HG03575 (cell line): ENCODE measurements around the gene C19orf73.

ENCODE experiments used
- ATAC-seq: cut with Tn5 transposase; IDR thresholded peaks from one replicate; pipeline ENCODE4 v1.9.1; 2021; ENCODE audit not compliant: unreplicated experiment, insufficient number of reproducible peaks, low FRiP score; ENCODE audit errors: extremely low read depth

The C19orf73 gene, protein sequence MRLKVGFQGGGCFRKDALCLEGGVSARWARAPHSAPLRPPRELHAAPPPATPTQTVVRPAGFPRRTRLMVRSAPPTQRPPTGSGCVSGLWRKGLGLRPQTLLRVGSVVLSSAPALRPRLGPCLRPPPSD

DNA sequence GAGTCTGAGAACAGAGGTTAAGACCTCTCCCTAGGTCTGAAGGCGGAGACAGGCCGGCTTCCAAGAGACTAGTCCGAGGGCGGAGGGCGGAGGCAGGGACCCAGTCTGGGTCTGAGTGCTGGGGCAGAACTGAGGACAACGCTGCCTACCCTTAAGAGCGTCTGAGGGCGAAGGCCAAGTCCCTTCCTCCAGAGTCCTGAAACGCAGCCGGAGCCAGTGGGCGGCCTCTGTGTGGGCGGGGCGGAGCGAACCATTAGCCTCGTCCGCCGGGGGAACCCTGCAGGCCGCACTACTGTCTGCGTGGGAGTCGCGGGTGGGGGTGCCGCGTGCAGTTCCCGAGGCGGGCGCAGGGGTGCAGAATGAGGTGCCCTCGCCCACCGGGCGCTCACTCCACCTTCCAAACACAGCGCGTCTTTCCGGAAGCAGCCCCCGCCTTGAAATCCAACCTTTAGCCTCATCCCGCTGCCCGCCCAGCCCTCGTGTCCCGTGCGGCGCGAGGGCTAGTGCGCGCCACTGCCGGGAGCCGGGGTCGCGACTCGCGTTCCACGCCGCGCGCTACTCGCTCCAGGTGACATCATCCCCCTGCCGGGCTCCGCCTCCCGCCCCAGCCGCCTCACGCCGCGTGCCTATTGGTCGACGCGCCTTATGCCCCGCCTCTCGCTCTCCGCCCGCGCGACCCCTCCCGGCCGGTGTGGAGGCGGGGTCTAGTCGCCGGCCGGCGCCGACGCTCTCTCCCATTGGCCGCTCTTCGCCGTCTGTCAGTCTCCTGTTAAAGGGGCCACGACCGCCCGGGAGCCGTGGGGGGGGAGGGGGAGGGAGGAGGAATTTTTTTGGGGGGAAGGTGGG lies at the start of gene C19orf73:
C19orf73 (minus strand) TSS at position 579 of the 846 bp plus-strand sequence; CDS start at position 458, 121 bp downstream.
- no peak for ATAC-seq

DNA sequence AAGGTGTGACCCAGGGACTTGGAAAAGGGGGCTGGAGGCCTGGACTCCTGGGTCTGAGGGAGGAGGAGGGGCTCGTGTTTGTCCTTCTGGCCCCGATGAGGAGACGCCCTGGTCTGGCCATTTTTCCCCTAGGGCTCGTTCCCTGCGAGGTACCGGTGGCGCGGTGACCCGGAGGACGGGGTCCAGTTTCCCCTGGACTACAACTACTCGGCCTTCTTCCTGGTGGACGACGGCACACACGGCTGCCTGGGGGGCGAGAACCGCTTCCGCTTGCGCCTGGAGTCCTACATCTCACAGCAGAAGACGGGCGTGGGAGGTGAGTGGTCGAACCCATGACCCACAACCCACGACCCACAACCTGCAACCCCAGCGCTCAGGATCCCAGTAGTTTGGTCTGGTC lies 49.5 kb upstream of the C19orf73 start:
- no peak for ATAC-seq

DNA sequence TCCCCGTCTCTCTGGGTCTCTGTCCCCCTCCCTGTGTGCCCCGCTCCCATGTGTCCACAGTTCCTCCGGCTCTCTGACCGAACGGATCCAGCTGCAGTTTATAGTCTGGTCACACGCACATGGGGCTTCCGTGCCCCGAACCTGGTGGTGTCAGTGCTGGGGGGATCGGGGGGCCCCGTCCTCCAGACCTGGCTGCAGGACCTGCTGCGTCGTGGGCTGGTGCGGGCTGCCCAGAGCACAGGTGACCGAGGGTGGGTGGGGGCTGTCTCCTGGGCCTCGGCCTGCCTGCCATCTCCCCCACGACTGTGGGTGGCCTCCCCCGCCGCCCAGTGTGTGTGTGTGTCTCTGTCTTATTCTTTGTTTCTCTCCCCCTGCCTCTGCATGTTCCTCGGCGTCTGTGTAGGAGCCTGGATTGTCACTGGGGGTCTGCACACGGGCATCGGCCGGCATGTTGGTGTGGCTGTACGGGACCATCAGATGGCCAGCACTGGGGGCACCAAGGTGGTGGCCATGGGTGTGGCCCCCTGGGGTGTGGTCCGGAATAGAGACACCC lies 49.0 kb upstream of the C19orf73 start:
- ATAC-seq = no peak

DNA sequence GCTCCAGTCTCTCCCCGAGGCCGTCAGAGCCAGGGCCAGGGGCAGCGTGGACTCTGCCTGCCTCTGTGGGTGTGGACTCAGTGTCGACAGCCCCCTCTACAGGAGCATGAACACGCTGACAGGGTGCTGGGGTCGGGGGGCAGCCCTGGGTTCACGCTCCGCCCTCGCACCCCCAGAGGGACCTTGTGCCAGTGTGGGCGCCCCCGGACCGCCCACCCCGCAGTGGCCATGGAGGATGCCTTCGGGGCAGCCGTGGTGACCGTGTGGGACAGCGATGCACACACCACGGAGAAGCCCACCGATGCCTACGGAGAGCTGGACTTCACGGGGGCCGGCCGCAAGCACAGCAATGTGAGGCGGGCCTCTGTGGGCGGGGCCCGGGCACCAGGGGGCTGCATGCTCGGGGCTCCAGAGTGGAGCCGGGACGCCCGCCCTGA lies 46.9 kb upstream of the C19orf73 start:
- ATAC-seq = no peak

DNA sequence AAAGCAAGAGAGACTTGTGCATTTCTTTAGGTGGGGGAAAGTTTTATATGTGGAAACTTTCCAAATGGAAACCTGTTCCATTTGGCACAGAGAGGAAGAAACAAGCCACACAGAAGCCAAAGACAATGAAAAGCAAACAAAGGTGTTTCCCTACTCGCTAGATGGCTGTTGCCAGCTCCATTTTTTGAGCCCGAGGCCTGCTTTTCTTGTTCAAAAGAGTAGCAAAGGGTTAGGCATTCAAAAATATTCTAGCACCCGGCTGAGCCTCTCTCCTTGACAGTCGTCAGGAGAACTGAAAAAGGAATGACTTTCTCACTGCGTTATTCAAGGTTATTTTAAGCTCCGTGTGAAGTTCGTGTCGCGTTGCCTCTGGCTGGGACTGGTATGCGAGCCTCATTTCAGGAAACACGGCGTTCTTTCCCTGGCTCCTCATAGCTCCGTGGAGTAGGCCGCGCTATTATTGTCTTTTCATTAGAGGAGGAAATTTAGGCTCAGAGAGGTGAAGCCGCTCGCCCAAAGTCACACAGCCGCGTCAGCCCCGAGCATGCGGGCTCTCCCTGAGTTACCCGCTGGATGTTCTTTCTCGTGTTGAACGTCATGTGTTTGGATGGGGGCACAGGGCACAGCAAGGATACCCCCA lies 46.3 kb upstream of the C19orf73 start:
- ATAC-seq = no peak

DNA sequence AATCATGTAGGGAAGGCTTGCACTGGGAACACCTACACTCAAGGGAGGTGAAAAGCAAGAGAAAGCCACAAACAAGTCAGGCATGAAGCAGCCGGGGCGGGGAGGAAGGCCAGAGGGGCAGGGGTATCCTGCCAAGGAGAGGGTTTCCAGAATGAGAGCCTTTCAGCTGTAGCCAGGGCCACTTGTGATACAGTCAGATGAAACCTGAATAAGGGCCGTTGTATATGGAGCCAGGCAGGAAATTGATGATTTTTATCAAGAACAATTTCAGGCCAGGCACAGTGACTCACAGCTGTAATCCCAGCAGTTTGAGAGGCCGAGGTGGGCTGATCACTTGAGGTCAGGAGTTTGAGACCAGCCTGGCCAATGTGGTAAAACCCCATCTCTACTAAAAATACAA lies 43.0 kb upstream of the C19orf73 start:
- ATAC-seq = no peak

DNA sequence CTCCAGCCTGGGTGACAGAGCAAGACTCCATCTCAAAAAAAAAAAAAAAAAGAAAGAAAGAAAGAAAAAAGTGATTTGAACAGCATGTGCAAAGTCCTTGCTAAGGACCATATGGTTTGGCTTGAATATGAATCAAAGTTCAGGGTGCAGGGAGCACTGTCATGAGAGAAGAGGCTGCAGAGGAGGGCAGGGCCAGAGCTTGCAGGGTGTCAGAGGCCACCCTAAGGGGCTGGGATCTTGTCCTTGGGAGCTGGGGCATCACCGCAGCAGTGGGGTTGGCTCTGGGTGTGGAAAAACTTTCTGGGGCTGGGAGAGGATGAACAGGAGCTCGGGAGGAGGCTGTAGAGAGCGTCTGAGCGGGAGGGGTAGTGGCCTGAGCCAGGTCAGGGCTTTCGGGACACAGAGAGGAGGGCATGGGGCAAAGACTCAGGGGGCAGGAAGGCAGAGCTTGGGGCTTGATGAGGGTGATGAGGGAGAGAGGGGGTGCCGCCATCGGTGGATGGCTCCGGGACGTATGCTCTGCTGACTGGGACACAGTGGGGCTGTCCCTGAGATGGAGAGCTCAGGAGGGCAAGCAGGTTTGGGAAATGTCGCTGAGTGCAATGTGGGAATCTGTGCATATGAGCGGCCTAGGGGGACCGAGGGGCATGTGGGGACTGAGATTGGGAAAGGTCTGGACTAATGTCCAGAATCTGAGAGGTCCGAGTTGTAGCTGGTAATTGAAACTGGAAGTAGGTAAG lies 41.7 kb upstream of the C19orf73 start:
- ATAC-seq = no peak

DNA sequence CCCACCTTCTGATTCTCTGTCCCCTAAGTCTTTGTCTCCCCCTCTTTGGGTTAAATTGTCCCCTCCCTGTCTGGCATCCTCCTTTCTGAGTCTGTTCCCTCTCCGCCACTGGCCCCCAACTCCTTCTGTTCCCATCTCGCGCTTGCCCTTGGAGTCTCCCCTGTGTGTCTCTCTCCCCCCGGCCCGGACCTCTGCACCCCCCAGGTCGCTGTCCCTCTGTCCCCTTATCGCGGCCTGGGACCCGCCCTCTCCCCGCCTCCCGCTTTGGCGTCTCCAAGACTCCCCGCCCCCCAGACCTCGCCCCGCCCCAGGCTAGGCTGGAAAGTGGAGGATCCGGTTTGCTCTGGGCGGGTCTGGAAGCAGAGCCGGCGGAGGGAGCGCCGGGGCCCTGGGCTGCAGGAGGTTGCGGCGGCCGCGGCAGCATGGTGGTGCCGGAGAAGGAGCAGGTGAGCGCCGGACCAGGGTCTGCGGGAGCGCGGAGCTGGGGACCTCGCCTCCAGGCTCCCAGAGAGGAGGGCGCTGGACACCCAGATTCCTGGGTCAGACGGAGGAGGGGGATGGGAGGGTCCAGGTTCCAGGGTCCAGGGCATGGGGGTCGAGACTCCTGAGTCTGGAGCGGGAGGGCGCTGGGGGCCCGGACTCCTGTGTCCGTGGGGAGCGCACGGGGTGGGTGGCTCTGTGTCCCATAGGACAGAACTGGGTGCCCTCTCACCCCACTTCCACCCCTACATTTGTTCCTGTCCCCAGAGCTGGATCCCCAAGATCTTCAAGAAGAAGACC lies 38.7 kb upstream of the C19orf73 start, which contains the start of gene TRPM4:
TRPM4 (plus strand) TSS at position 348 of the 780 bp plus-strand sequence; CDS start at position 423, 75 bp downstream.
- no peak for ATAC-seq

DNA sequence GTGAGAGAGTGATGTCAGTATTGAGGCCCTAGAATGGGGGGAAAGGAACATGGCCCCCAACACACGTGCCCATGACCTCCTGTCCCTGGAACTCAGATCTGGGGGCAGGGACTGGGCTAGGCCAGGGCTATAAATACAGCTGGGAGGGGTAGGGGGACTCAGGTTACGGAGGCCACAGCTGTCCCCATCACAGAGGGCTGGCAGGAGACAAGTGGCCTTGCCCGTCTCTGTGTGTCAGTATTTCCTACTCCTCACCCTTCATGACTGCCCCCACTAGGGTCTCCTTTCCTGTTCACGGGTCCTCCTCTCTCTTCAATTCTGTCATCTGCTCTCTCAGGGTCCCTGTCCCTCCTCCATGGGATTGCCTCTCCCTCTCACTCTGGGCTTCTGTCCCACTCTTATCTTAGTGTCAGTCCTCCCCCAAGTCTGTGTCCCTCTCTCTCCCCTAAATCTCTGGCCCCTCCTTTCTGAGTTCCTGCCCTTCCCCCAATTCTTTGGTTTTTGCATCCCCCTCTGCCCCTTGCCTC lies 36.9 kb upstream of the C19orf73 start:
- no peak for ATAC-seq

DNA sequence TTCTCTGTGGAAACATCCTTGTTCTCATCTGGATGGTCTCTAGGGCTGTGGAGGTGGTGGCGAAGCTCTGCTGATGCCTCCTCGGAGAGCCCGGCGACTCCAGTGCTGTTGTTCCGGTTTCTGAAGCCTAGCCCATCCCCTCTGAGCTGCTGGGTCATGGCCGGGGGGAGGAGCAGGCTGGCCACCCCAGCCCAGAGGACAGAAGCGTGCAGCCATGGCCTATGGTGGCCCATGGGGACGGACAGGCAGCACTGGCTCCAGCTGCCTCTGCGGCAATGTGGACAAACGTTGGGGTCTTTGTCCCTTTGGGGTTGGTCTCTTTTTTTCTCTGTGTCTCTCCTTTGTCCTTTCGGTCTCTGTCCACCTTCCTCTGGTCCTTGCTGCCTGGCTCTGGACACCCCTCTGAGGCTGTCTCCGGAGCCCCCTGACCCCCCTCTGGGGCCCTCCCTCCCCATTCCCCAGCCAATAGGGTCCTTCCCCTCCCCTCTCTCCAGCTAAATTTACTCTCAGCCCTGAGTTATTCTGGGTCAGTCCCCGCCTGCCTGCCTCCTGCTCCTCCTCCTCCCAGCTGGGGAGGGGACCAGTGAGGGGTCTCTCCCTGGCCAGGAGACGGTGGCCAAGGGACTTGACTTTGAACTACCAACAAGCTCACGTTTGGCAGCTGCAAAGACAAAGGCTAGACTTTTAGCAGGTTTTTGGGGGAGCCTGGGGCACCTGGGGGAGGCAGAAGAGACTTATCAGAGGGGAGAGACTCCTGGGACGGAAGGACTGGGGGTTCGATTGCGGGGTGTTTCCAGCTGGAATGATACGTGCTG lies 36.3 kb upstream of the C19orf73 start, which contains the start of gene HRC:
HRC (minus strand) TSS at position 392 of the 815 bp plus-strand sequence; CDS start at position 233, 159 bp downstream.
- ATAC-seq = no peak

DNA sequence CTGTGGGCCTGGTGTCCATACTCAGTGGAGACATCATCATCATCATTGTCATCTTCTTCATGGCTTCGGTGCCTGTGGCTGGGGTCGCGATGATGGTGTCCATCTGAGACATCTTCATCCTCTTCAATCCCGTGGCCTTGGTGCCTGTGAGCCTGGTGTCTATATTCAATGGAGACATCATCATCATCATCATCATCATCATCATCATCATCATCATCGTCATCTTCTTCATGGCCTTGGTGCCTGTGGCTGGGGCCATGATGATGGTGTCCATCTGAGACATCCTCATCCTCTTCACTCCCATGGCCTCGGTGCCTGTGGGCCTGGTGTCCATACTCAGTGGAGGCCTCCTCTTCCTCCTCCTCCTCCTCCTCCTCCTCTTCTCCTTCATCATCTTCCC lies 35.3 kb upstream of the C19orf73 start:
- no peak for ATAC-seq

DNA sequence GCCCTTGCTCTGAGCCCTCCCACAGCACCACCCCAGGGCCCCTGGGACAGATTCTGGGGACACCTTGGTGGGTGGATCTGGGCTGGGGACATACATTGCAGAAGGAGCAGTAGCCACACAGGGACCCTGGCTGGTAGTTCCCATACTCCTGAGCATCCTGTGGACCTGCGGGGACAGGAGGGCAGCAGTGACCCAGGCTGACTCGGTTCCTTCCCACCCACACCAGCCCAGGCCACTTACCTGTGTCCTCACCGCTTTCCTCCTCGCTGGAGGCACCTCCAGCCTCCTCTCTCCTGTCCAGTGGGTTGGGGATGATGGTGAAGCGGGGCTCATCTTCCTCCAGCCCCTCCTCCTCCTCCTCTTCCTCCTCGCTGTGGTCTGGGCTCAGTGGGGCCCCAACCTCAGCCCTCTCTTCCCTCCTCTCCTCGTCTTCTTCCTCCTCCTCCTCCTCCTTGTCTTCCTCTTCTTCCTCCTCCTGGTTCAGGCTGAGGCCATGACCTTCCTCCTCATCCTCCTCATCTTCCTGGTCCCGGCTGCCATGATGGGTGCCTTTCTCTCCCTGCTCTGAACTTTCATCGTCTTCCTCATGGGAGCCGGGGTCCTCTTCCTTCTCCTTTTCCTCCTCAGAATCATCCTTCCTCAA lies 34.3 kb upstream of the C19orf73 start:
- ATAC-seq = no peak

DNA sequence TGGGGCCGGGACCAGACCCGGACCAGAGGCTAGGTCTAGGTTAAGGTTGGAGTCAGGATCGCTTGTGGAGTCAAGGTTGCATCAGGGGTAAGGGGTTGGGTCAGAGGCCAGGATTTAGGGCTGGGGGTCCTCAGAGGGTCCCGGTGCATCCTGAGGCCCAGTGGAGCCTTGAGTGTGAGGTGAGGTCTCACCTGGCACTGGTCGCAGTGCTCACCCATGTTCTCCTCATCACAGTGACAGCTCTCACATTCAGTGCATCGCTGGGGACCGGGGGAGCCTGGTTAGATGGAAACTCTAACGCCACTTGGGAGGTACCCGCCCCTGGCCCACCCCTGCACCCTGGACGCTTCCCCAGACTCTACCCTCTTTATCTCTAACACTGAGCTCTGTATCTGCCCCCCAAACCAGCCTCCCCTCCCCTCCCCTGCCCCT lies 33.2 kb upstream of the C19orf73 start:
- no peak for ATAC-seq

DNA sequence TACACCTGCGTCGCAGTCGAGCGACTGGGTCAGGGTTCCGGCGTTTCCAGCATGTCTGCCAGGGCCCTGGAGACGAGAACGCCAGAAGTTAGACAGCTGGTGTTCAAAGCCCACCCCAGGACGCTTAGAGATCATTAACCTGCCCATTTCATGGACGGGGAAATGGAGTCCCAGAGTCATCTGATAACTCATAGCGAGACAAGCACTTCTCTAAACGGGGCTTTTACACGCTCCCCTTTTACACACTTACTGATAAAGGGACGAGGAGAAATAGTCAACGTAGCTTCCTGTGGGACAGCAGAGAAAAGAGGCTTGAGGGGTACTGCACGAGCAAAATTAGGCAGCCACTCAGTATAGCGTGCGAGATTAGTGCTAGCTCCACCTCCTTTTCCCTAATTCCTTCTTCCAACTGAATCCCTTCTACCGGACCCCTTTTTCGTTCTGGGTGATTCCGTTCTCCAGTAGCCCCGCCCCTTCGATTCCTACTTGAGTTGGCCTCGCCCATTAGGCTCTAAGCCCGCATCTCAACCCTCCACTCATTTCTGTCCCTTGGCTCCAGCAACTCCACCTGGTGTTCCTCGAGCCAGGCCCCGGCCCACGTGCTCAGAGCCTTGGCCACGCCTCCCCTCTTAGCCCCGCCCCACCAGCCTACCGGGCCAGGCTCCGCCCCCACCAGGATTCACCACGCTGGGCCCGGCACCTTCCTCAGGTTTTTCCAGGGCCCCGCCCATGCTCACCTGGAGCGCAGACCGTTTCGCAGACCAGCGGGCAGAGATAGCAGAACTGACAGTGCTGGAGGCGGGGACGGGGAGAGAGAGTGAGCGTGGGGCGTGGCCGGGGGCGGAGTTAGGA lies 32.5 kb upstream of the C19orf73 start:
- no peak for ATAC-seq

DNA sequence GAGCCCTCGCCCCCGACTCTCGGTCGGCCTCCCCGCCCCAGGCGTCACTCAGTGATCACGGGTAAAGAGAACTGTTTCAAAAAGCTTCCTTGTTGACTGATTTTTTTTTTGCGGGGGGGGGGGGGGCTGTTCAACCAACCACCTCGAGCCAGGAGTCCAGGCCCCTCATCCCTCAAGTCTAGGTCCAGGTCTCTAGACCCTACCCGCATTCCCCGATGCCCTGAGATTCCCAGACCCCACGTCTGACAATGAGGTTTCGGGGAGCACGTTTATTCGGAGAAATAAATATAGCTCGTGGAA lies 32.0 kb upstream of the C19orf73 start:
- ATAC-seq = no peak
